ENCODE results near the gene LYRM2. TPM values are rescaled to one million over a fixed set of nuclear protein-coding genes. Genes with fewer than 3 reads are reported as not detected.

Gene LYRM2
- total RNA-seq, 2 experiments from 2014 or later: 12.3 to 16.3 TPM

- ATAC-seq (ENCODE audit: poor library complexity): no peak
- no peaks in the 10 kb centered on the region for H3K4me1 Mint-ChIP-seq (ENCODE audit: low read depth)
- no peaks in the 10 kb centered on the region for H3K4me1 ChIP-seq (ENCODE audit: insufficient read depth, low read length)
- H3K9me3 Mint-ChIP-seq: no peaks in the 10 kb centered on the region
- no peaks in the 10 kb centered on the region for H3K27me3 ChIP-seq (ENCODE audit: control insufficient read depth in 1 of 2, insufficient read depth in 2 of 2, low read length in 2 of 2)
- ChIA-PET CTCF (no interaction called here), POLR2A (no interaction called here)
- H3K27ac Mint-ChIP-seq: no peak overlapping the region
- no peak overlapping the region for H3K4me3 Mint-ChIP-seq
- no peaks in the 10 kb centered on the region for H3K9me3 ChIP-seq (ENCODE audit: control insufficient read depth in 1 of 2, insufficient read depth in 1 of 2, low read length in 2 of 2)
- no peak overlapping the region for H3K4me3 ChIP-seq (ENCODE audit: low read length)
- H3K27ac ChIP-seq (ENCODE audit: low read depth in 1 of 2, low read length in 2 of 2): no peak overlapping the region
- peaks cover 91% of the 10 kb centered on the region for H3K36me3 Mint-ChIP-seq (ENCODE audit: low read depth)
- H3K27me3 Mint-ChIP-seq: no peaks in the 10 kb centered on the region
- H3K36me3 ChIP-seq (ENCODE audit: insufficient read depth, low read length): peaks cover 89% of the 10 kb centered on the region
- intact Hi-C loops (cut with DNase I, micrococcal nuclease): loop anchor here in 1 of 2 experiments (10.0 kb wide), 1 partner anchor 245 kb away; the partner anchor contains the start of gene ANKRD6
- TF ChIP-seq CTCF (IDR thresholded peaks at IDR 0.05): no peak
- DNase-seq: no peak
Observed at GRCh38 chr6:89680150-89680549, 41.6 kb upstream of the LYRM2 start.

- ChIA-PET CTCF (no interaction called here), POLR2A (no interaction called here)
- Mint-ChIP-seq H3K36me3 (ENCODE audit: low read depth) (peaks cover 91% of the 10 kb centered on the region), H3K27ac (no peak overlapping the region), H3K27me3 (no peaks in the 10 kb centered on the region), H3K4me3 (no peak overlapping the region), H3K4me1 (ENCODE audit: low read depth) (no peaks in the 10 kb centered on the region), H3K9me3 (no peaks in the 10 kb centered on the region)
- DNase-seq (no peak), ATAC-seq (ENCODE audit: poor library complexity) (no peak)
- Histone ChIP-seq H3K27me3 (ENCODE audit: control insufficient read depth in 1 of 2, insufficient read depth in 2 of 2, low read length in 2 of 2) (no peaks in the 10 kb centered on the region), H3K36me3 (ENCODE audit: insufficient read depth, low read length) (peaks cover 89% of the 10 kb centered on the region), H3K4me3 (ENCODE audit: low read length) (no peak overlapping the region), H3K9me3 (ENCODE audit: control insufficient read depth in 1 of 2, insufficient read depth in 1 of 2, low read length in 2 of 2) (no peaks in the 10 kb centered on the region), H3K27ac (ENCODE audit: low read depth in 1 of 2, low read length in 2 of 2) (no peak overlapping the region), H3K4me1 (ENCODE audit: insufficient read depth, low read length) (no peaks in the 10 kb centered on the region)
- intact Hi-C loops (cut with DNase I, micrococcal nuclease): loop anchor here in 1 of 2 experiments (10.0 kb wide), 1 partner anchor 245 kb away; the partner anchor contains the start of gene ANKRD6
- no peak for TF ChIP-seq CTCF (IDR thresholded peaks at IDR 0.05)
Observed at GRCh38 chr6:89679215-89680120, 40.9 kb upstream of the LYRM2 start.

- intact Hi-C loops (cut with DNase I, micrococcal nuclease): no loop called here
Observed at GRCh38 chr6:89678531-89678930, 40.0 kb upstream of the LYRM2 start.

More at GRCh38 chr6:89678531-89678930, 40.0 kb upstream of the LYRM2 start:
- Mint-ChIP-seq H3K27ac (no peak overlapping the region), H3K4me3 (no peak overlapping the region), H3K36me3 (ENCODE audit: low read depth) (peaks cover 92% of the 10 kb centered on the region), H3K27me3 (no peaks in the 10 kb centered on the region), H3K9me3 (no peaks in the 10 kb centered on the region), H3K4me1 (ENCODE audit: low read depth) (no peaks in the 10 kb centered on the region)
- Histone ChIP-seq H3K4me3 (ENCODE audit: low read length) (no peak overlapping the region), H3K4me1 (ENCODE audit: insufficient read depth, low read length) (no peaks in the 10 kb centered on the region), H3K27me3 (ENCODE audit: control insufficient read depth in 1 of 2, insufficient read depth in 2 of 2, low read length in 2 of 2) (no peaks in the 10 kb centered on the region), H3K36me3 (ENCODE audit: insufficient read depth, low read length) (peaks cover 91% of the 10 kb centered on the region), H3K9me3 (ENCODE audit: control insufficient read depth in 1 of 2, insufficient read depth in 1 of 2, low read length in 2 of 2) (no peaks in the 10 kb centered on the region), H3K27ac (ENCODE audit: low read depth in 1 of 2, low read length in 2 of 2) (no peak overlapping the region)
- DNase-seq (no peak), ATAC-seq (ENCODE audit: poor library complexity) (no peak)
- POLR2A ChIA-PET: no interaction called here
- CTCF ChIA-PET: no interaction called here
- TF ChIP-seq CTCF (IDR thresholded peaks at IDR 0.05): no peak
